ENCODE data around the gene PPID. TPM values are rescaled to one million over a fixed set of nuclear protein-coding genes. Genes with fewer than 3 reads are reported as not detected.
"Not testable (repeated sequence)": the region's sequence is repeated elsewhere in the genome, so short reads cannot be mapped to it uniquely, and the experiment has no call there.

Gene PPID
- total and polyA plus RNA-seq, 10 donors: 14.3 to 31.5 (median 18.8) TPM

- H3K4me1 ChIP-seq: no peaks in the 10 kb centered on the region
- intact Hi-C loops (cut with DNase I; ENCODE audit: low total_unique reads): no loop called here
- no peak overlapping the region for H3K4me3 ChIP-seq
Observed at GRCh38 chr4:158756588-158756987, 33.4 kb upstream of the PPID start.

GRCh38 chr4:158755819-158756218 is 32.6 kb upstream of the PPID start:
- not testable (repeated sequence) for H3K27ac ChIP-seq

More at GRCh38 chr4:158756588-158756987, 33.4 kb upstream of the PPID start:
- no peak overlapping the region for H3K27ac ChIP-seq
- peaks cover 0 to 41% (median 0%) of the 10 kb centered on the region in 7 donors for H3K27me3 ChIP-seq (replicated peaks in 1 of 7)
- peaks cover 0 to 16% (median 2%) of the 10 kb centered on the region in 8 donors for H3K9me3 ChIP-seq
- H3K36me3 ChIP-seq: no peaks in the 10 kb centered on the region
- TF ChIP-seq, protein P1, sequence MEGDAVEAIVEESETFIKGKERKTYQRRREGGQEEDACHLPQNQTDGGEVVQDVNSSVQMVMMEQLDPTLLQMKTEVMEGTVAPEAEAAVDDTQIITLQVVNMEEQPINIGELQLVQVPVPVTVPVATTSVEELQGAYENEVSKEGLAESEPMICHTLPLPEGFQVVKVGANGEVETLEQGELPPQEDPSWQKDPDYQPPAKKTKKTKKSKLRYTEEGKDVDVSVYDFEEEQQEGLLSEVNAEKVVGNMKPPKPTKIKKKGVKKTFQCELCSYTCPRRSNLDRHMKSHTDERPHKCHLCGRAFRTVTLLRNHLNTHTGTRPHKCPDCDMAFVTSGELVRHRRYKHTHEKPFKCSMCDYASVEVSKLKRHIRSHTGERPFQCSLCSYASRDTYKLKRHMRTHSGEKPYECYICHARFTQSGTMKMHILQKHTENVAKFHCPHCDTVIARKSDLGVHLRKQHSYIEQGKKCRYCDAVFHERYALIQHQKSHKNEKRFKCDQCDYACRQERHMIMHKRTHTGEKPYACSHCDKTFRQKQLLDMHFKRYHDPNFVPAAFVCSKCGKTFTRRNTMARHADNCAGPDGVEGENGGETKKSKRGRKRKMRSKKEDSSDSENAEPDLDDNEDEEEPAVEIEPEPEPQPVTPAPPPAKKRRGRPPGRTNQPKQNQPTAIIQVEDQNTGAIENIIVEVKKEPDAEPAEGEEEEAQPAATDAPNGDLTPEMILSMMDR (IDR thresholded peaks at IDR 0.05 in 8 of 11, conservative IDR thresholded peaks at IDR 0.05 in 3 of 11): no peak
- TF ChIP-seq POLR2AphosphoS5 (IDR thresholded peaks at IDR 0.05) (no peak), POLR2A (IDR thresholded peaks at IDR 0.05) (no peak)
- DNase-seq: no peak

DNA sequence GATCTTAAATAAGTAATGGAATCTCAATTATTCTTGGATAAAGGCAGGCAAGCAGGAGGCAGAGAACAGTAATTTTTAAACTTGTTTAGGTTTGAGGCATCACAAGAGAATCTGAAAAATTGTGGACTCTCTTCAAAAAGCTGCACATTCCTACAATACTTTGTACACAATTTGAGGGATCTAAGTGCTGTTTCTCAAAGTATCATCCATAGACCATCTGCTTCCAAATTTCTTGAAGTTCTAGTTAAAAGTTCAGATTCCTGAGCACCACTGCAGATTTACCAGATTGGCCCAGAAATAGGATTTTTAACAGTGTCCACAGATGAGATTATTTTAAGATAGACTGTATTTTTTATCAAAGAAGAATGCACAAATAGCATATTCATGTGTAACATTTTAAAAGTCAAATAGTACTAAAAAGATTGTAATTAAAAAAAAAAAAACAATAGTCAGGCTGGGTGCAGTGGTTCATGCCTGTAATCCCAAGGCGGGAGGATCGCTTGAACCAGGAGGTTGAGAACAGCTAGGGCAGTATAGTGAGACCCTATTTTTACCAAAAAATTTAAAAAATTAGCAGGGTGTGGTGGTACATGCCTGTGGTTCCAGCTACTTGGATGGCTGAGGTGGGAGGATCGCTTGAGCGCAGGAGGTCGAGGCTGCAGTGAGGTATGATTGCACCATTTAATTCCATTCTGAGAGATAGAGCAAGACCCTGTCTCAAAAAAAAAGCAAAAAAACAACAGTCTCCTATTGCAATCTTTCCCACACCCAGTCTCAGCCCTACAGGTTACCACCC is 31.4 kb upstream of the PPID start:
- Histone ChIP-seq H3K36me3 (no peaks in the 10 kb centered on the region), H3K4me3 (no peak overlapping the region), H3K9me3 (peaks cover 0 to 16% (median 2%) of the 10 kb centered on the region in 8 donors), H3K27ac (no peak overlapping the region), H3K27me3 (replicated peaks in 1 of 7) (peaks cover 0 to 29% (median 0%) of the 10 kb centered on the region in 7 donors), H3K4me1 (no peaks in the 10 kb centered on the region)
- TF ChIP-seq POLR2A (IDR thresholded peaks at IDR 0.05) (no peak), POLR2AphosphoS5 (IDR thresholded peaks at IDR 0.05) (no peak)
- TF ChIP-seq, protein P1 (IDR thresholded peaks at IDR 0.05 in 8 of 11, conservative IDR thresholded peaks at IDR 0.05 in 3 of 11): no peak
- no peak for DNase-seq
- intact Hi-C loops (cut with DNase I; ENCODE audit: low total_unique reads): no loop called here
- WGBS, 5 donors: 93 to 98% (median 95%) methylated on average over 5 of the region's 5 CpGs

More at GRCh38 chr4:158755819-158756218, 32.6 kb upstream of the PPID start:
- DNase-seq; intact Hi-C loops (cut with DNase I; ENCODE audit: low total_unique reads); H3K36me3 ChIP-seq; H3K4me3 ChIP-seq; H3K4me1 ChIP-seq: not testable (repeated sequence)
- Histone ChIP-seq H3K27me3 (replicated peaks in 1 of 7) (peaks cover 0 to 37% (median 0%) of the 10 kb centered on the region in 7 donors), H3K9me3 (peaks cover 0 to 16% (median 2%) of the 10 kb centered on the region in 8 donors)
- 94 to 97% (median 94%) methylated on average over 7 of the region's 7 CpGs for WGBS, 5 donors

- peaks cover 0 to 9% (median 0%) of the 10 kb centered on the region in 8 donors for H3K9me3 ChIP-seq
- H3K27ac ChIP-seq: no peak overlapping the region
- WGBS, 5 donors: 86 to 94% (median 90%) methylated on average over 3 of the region's 3 CpGs
- H3K36me3 ChIP-seq: no peaks in the 10 kb centered on the region
- no peak for DNase-seq
- H3K4me3 ChIP-seq: no peak overlapping the region
- intact Hi-C loops (cut with DNase I; ENCODE audit: low total_unique reads): no loop called here
- H3K27me3 ChIP-seq (replicated peaks in 1 of 7): no peaks in the 10 kb centered on the region
- H3K4me1 ChIP-seq: no peaks in the 10 kb centered on the region
- TF ChIP-seq POLR2AphosphoS5 (IDR thresholded peaks at IDR 0.05): no peak
- TF ChIP-seq POLR2A (IDR thresholded peaks at IDR 0.05): no peak
- TF ChIP-seq, protein P1 (IDR thresholded peaks at IDR 0.05 in 8 of 11, conservative IDR thresholded peaks at IDR 0.05 in 3 of 11): no peak
Observed at GRCh38 chr4:158750379-158750778, 27.2 kb upstream of the PPID start.

DNA sequence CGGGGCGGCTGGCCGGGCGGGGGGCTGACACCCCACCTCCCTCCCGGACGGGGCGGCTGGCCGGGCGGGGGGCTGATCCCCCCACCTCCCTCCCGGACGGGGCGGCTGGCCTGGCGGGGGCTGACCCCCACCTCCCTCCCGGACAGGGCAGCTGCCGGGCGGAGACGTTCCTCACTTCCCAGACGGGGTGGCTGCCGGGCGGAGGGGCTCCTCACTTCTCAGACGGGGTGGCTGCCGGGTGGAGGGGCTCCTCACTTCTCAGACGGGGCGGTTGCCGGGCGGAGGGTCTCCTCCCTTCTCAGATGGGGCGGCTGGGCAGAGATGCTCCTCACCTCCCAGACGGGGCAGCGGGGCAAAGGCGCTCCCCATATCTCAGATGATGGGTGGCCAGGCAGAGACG is 23.3 kb upstream of the PPID start:
- DNase-seq; H3K36me3 ChIP-seq; H3K27me3 ChIP-seq (replicated peaks in 1 of 7); intact Hi-C loops (cut with DNase I; ENCODE audit: low total_unique reads); H3K4me3 ChIP-seq; H3K9me3 ChIP-seq; H3K4me1 ChIP-seq; H3K27ac ChIP-seq: not testable (repeated sequence)
- 95 to 100% (median 98%) methylated on average over 5 to 31 of the region's 31 CpGs for WGBS, 5 donors
